ENCODE results near the gene HRH4. TPM values are rescaled to one million over a fixed set of nuclear protein-coding genes. Genes with fewer than 3 reads are reported as not detected.

HRH4 gene
- total and polyA plus RNA-seq, 2 experiments from 2014 or later, result 0.15 TPM; not detected in 1

DNA sequence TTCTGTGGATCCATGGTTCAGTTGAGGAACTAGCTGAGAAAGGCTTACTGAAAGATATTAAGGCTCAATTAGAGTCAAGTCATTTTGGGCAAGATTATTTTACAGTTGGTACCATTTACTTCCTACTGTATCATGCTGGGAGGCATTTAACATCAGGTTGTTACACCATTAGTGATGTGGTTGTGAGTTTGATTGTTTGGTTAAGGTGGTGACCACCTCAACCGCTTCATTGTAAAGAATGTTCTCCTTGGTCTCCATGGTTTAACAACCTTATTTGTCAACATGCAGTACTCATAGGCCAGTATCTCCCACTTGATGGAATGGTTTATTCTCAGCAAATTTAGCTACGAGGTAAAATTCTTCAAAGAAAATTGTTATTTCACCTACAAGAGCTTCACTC is 34.1 kb downstream of the HRH4 start:
- H3K36me3 ChIP-seq, result no peaks in the 10 kb centered on the region
- TF ChIP-seq CTCF (IDR thresholded peaks at IDR 0.05; ENCODE audit: low read depth, low read length), result no peak
- no peak overlapping the region for H3K27ac ChIP-seq
- DNase-seq (ENCODE audit: low read depth in 1 of 2, low spot score in 1 of 2), result no peak
- H3K9me3 ChIP-seq (ENCODE audit: low read depth), result no peaks in the 10 kb centered on the region
- H3K4me1 ChIP-seq (ENCODE audit: low read depth), result peaks cover 2% of the 10 kb centered on the region
- no peak overlapping the region for H3K4me3 ChIP-seq
- no peaks in the 10 kb centered on the region for H3K27me3 ChIP-seq

DNA sequence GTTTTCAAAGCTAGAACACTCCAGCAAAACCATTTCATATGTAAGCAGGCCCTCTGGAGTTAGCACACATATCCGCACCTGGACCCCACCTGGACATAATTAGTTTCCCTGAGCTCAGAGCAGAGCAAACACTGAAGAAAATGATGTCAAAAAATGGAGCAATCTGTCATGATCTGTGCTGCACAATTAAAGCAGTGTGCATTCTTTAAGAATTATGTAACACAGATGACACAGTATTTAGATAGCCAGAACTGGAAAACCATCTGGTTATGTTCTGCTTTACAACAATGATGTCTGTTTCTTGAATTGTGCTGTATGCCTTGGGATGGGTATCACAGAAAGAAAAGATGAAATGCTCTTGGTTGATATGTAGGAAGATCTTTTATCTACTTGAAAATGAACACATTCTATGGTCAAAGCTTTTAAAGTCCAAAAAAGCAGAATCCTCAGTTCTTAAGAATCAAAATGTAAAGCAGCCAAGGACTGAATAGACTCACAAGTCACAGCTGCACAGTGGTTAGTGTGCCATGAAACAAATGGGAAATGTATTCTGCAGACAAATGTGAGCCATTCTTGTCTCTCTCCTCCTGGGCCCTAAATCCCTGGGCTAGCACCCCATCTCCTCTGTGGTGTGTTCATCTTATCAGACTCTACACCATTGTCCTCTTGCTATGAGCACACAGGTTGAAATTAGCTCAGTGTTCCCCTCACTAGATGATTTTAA is 36.8 kb downstream of the HRH4 start:
- peak in 1 of 2 donors; percentile 30 for DNase-seq (ENCODE audit: low read depth in 1 of 2, low spot score in 1 of 2)
- TF ChIP-seq CTCF (IDR thresholded peaks at IDR 0.05; ENCODE audit: low read depth, low read length), result no peak
- H3K36me3 ChIP-seq, result no peaks in the 10 kb centered on the region

DNA sequence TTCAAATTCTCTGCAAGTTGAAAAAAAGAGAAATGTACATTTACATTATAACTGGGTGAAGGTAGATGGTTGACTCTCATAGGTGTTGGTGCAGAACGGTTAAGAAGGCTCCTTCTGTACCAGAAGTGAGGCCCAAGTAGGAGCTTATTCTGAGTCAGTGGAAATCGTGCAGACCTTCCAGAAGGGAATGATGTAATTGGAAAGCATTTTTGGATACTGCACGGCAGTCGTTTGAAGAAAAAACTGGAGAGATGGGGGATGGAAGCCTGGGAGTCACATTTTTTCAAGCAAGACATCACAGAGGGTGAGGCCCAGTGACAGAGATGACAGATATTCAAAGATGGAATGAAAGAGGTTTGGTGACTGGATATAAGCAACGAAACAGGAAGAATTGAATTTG is 39.4 kb downstream of the HRH4 start:
- no peak overlapping the region for H3K27ac ChIP-seq
- no peaks in the 10 kb centered on the region for H3K36me3 ChIP-seq
- no peaks in the 10 kb centered on the region for H3K27me3 ChIP-seq
- no peak overlapping the region for H3K4me3 ChIP-seq
- no peaks in the 10 kb centered on the region for H3K9me3 ChIP-seq (ENCODE audit: low read depth)
- no peak for TF ChIP-seq CTCF (IDR thresholded peaks at IDR 0.05; ENCODE audit: low read depth, low read length)
- no peaks in the 10 kb centered on the region for H3K4me1 ChIP-seq (ENCODE audit: low read depth)
- peak in 1 of 2 donors; percentile 3 for DNase-seq (ENCODE audit: low read depth in 1 of 2, low spot score in 1 of 2)

More for the DNA sequence above, 36.8 kb downstream of the HRH4 start:
- Histone ChIP-seq H3K9me3 (ENCODE audit: low read depth) (no peaks in the 10 kb centered on the region), H3K27me3 (no peaks in the 10 kb centered on the region), H3K4me1 (ENCODE audit: low read depth) (no peaks in the 10 kb centered on the region), H3K27ac (no peak overlapping the region), H3K4me3 (no peak overlapping the region)

DNA sequence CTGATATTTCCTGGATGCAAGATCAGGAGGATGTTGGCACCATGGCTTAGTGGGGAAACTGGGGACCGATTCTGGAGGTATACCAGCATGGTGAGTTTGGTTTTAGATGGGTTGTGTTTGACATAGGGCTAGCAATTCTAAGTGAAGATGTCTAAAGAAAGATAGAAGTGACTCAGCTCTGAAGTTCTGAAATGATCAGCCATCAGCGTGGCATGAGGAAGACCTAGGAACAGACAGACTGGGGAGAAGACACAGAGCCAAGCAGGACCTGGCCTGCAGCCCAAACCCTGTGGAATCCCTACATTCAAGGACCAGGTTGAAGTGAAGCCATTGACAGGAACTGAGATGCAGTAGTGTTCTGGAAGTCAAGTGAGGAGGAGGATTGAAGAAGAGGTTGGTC is 39.8 kb downstream of the HRH4 start:
- H3K36me3 ChIP-seq, result no peaks in the 10 kb centered on the region
- TF ChIP-seq CTCF (IDR thresholded peaks at IDR 0.05; ENCODE audit: low read depth, low read length), result no peak
- H3K9me3 ChIP-seq (ENCODE audit: low read depth), result no peaks in the 10 kb centered on the region
- H3K4me3 ChIP-seq, result no peak overlapping the region
- H3K27ac ChIP-seq, result no peak overlapping the region
- no peak for DNase-seq (ENCODE audit: low read depth in 1 of 2, low spot score in 1 of 2)
- no peaks in the 10 kb centered on the region for H3K27me3 ChIP-seq
- no peaks in the 10 kb centered on the region for H3K4me1 ChIP-seq (ENCODE audit: low read depth)

DNA sequence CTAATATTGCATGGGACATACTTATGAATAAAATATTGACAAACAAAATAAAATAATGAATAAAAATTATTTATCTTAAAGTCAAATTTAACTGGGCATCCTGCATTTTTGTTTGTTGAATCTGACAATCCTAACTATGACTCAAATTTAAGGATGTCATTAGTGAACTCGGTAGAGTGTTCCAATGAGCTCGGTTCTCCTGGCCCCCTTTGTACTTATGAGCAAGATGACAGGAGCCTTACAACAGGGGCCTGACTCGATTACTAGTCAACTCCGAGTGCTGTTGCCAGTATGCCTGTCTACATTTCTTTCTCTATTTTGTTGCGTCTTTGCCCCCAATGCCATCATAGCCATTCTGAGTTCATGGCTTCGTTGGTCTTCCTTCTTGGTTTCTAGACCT is 40.3 kb downstream of the HRH4 start:
- Histone ChIP-seq H3K4me1 (ENCODE audit: low read depth) (no peaks in the 10 kb centered on the region), H3K36me3 (no peaks in the 10 kb centered on the region), H3K4me3 (no peak overlapping the region), H3K27ac (no peak overlapping the region), H3K27me3 (no peaks in the 10 kb centered on the region), H3K9me3 (ENCODE audit: low read depth) (no peaks in the 10 kb centered on the region)
- no peak for TF ChIP-seq CTCF (IDR thresholded peaks at IDR 0.05; ENCODE audit: low read depth, low read length)
- no peak for DNase-seq (ENCODE audit: low read depth in 1 of 2, low spot score in 1 of 2)
